ENCODE data around the gene AFF3.

The AFF3 gene

GRCh38 chr2:99659874-99660273, 482.5 kb downstream of the AFF3 start:
- DNase-seq (ENCODE audit: extremely low read depth, low read depth) = no peak
- TF ChIP-seq CTCF (IDR thresholded peaks at IDR 0.05; ENCODE audit: low read depth, low read length) = no peak

GRCh38 chr2:99657691-99658258, 484.6 kb downstream of the AFF3 start:
- DNase-seq (ENCODE audit: extremely low read depth, low read depth) = no peak
- TF ChIP-seq CTCF (IDR thresholded peaks at IDR 0.05; ENCODE audit: low read depth, low read length) = no peak

DNA sequence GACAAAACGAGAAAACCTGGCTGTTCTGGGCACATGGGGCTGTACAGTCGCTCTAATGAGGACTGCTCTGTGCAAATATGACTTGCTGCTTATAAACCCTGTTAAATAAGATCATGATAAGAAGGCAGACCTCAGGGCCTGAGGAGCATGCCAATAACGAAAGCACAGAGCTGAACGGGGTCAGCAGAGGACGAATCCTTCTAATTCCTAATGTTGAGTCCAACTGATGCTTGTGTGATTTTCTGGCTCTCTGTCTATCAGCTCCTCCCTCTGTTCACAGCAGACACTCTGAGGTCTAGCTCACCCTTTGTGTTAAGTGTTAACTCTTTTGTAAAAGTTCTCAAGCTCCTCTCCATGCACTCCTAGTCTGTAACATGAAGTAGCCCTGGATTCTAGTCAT, 485.4 kb downstream of the AFF3 start:
- DNase-seq (ENCODE audit: extremely low read depth, low read depth) = peak; percentile 41

GRCh38 chr2:99653433-99653832, 489.0 kb downstream of the AFF3 start:
- TF ChIP-seq CTCF (IDR thresholded peaks at IDR 0.05; ENCODE audit: low read depth, low read length) = no peak

More for the DNA sequence above, 485.4 kb downstream of the AFF3 start:
- TF ChIP-seq CTCF (IDR thresholded peaks at IDR 0.05; ENCODE audit: low read depth, low read length) = no peak

DNA sequence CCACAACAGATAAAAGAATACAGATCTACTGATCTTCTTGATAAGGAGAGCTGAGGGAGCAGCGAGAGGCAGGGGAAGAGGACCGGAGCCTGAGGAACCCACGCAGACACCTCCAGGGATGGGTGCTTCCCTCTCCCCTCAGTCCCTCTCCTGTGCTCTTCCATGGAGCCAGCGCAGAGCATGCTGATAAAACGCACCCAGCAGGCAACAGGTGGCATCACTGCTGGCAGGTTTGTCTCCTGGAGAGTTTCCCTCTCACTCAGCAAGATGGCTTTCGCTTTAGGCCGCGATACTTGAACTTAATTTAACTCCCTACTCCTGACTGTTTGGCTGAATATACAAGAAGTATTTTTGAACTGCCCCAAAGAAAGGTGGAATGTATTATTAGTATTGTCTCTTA, 489.5 kb downstream of the AFF3 start:
- DNase-seq (ENCODE audit: extremely low read depth, low read depth) = no peak
- no peak for TF ChIP-seq CTCF (IDR thresholded peaks at IDR 0.05; ENCODE audit: low read depth, low read length)

More at GRCh38 chr2:99653433-99653832, 489.0 kb downstream of the AFF3 start:
- DNase-seq (ENCODE audit: extremely low read depth, low read depth) = no peak

DNA sequence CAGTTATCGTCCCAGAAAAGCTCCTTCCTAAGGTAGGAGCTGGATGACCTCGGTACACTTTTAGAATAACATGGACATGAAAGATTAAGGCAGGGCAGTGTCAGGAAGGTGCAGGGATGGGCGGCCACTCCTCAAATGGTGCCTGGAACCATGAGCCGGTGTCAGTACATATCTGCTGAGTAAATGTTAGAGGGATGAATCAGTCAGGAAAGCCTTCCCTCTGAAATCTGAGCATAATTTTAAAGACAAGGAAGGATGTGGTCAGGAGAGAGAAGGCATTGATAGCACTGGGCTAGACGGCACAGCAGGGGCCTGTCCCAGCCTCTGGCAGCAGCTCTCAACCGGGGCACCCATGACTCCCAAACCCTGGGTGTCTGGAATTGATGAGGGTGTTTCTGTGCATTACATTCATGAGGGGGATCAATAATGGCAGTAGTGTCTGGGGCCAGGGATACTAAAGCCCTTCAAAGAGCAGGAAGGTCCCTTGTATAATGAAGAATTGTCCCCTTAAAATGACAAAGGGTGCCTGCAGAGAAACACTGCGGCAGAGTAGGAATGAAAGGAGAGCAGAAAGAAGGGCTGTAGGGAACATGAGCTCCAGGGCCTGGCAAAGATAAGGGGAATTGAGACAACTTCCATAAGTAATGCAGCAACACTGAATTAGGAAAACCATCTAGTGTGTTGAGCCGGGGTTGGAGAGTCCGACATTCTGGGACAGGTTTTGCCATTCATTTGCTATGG, 490.3 kb downstream of the AFF3 start:
- DNase-seq (ENCODE audit: extremely low read depth, low read depth) = no peak
- TF ChIP-seq CTCF (IDR thresholded peaks at IDR 0.05; ENCODE audit: low read depth, low read length) = no peak

Data from AG09319 (cell line).